MM.1S (cell line): Measurements from ENCODE around the gene C14orf132.

Source experiments
- DNase-seq: peaks from one replicate; pipeline ENCODE4 v3.0.0-alpha.2; 2015
- H2AFZ ChIP-seq: fragments of 300-600 bp; sonication (generic); 2 replicates; pipeline ENCODE4 v1.6.0; 2016; ENCODE audit warnings: antibody characterized with exemption, low read length
- H3F3A ChIP-seq: fragments of 300-600 bp; sonication (generic); 2 replicates; pipeline ENCODE4 v1.6.1; 2016; ENCODE audit warnings: mild to moderate bottlenecking, antibody characterized with exemption, low read length, moderate library complexity, mixed read lengths; ENCODE audit not compliant: insufficient read depth
- H3K27ac ChIP-seq: fragments of 300-600 bp; sonication (generic); 2 replicates; pipeline ENCODE4 v1.5.1; 2016; ENCODE audit warnings: mild to moderate bottlenecking, low read length
- H3K27me3 ChIP-seq: fragments of 300-600 bp; sonication (generic); replicated peaks from 2 replicates; pipeline ENCODE4 v1.6.0; 2016; ENCODE audit warnings: low read length; ENCODE audit not compliant: insufficient read depth
- H3K36me3 ChIP-seq: fragments of 300-600 bp; sonication (generic); replicated peaks from 2 replicates; pipeline ENCODE4 v1.6.1; 2016; ENCODE audit warnings: mild to moderate bottlenecking, low read length, mixed read lengths; ENCODE audit not compliant: insufficient read depth
- H3K4me1 ChIP-seq: fragments of 300-600 bp; sonication (generic); 2 replicates; pipeline ENCODE4 v1.6.1; 2016; ENCODE audit warnings: low read length, mixed read lengths
- H3K4me2 ChIP-seq: fragments of 300-600 bp; sonication (generic); 2 replicates; pipeline ENCODE4 v1.6.0; 2016; ENCODE audit warnings: low read depth, low read length
- H3K4me3 ChIP-seq: fragments of 300-600 bp; sonication (generic); 2 replicates; pipeline ENCODE4 v1.5.1; 2016; ENCODE audit warnings: low read length, mixed read lengths
- H3K79me2 ChIP-seq: fragments of 300-600 bp; sonication (generic); 2 replicates; pipeline ENCODE4 v1.6.1; 2016; ENCODE audit warnings: mixed run types, low read length, mixed read lengths
- H3K9ac ChIP-seq: fragments of 300-600 bp; sonication (generic); 2 replicates; pipeline ENCODE4 v1.6.1; 2016; ENCODE audit warnings: low read length, mixed read lengths
- H3K9me2 ChIP-seq: fragments of 300-600 bp; sonication (generic); replicated peaks from 2 replicates; pipeline ENCODE4 v1.6.1; 2016; ENCODE audit warnings: mild to moderate bottlenecking, low read length, mixed read lengths; ENCODE audit not compliant: insufficient read depth
- H3K9me3 ChIP-seq: fragments of 300-600 bp; sonication (generic); replicated peaks from 2 replicates; pipeline ENCODE4 v1.6.1; 2016; ENCODE audit warnings: mild to moderate bottlenecking, low read length, mixed read lengths; ENCODE audit not compliant: insufficient read depth
- H4K20me1 ChIP-seq: fragments of 300-600 bp; sonication (generic); 2 replicates; pipeline ENCODE4 v1.6.1; 2016; ENCODE audit warnings: mild to moderate bottlenecking, low read length, moderate library complexity, mixed read lengths; ENCODE audit not compliant: insufficient read depth
- EZH2 ChIP-seq: fragments of 300-600 bp; sonication (generic); optimal IDR thresholded peaks from 2 replicates; pipeline ENCODE3; 2017; ENCODE audit warnings: low read depth, mild to moderate bottlenecking, antibody characterized with exemption, low read length, mixed read lengths
- EZH2phosphoT487 ChIP-seq: fragments of 300-600 bp; sonication (generic); IDR thresholded peaks from 2 replicates; pipeline ENCODE4 v1.6.1; 2018; ENCODE audit warnings: antibody characterized with exemption, low read length
- TF ChIP-seq, protein P1 (sequence below): fragments of 300-600 bp; sonication (generic); IDR thresholded peaks from 2 replicates; pipeline ENCODE4 v1.5.1; 2016; ENCODE audit warnings: antibody characterized with exemption, low read length, mixed read lengths

The C14orf132 gene

DNA sequence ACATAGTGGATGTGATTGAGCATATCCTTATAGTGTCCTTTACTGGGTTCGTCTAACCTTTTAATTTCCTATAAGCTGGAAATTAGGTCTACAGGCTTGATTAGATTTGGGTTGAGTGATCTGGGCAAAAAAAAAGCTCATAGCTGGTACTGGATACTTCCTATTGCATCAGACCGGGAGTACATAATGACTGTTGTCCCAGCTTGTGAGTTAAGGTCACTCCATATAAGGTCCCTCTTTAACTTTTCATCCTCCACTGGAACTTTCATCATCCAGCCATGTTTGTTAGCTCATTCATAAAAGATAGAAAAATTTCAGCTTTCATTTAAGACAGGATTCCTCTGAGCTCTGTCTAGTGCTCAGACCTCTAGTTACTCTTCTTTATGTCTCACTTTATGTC lies 80.8 kb downstream of the C14orf132 start:
- Histone ChIP-seq H3F3A (no peaks in the 10 kb centered on the region), H3K27me3 (no peaks in the 10 kb centered on the region), H3K79me2 (no peaks in the 10 kb centered on the region), H3K9me3 (no peaks in the 10 kb centered on the region), H3K4me1 (no peaks in the 10 kb centered on the region), H3K9me2 (no peaks in the 10 kb centered on the region), H3K36me3 (no peaks in the 10 kb centered on the region), H3K4me2 (no peak overlapping the region), H4K20me1 (no peaks in the 10 kb centered on the region), H3K27ac (no peak overlapping the region), H2AFZ (no peak overlapping the region), H3K9ac (no peak overlapping the region), H3K4me3 (no peak overlapping the region)
- TF ChIP-seq EZH2 (no peak), EZH2phosphoT487 (no peak)
- TF ChIP-seq, protein P1, sequence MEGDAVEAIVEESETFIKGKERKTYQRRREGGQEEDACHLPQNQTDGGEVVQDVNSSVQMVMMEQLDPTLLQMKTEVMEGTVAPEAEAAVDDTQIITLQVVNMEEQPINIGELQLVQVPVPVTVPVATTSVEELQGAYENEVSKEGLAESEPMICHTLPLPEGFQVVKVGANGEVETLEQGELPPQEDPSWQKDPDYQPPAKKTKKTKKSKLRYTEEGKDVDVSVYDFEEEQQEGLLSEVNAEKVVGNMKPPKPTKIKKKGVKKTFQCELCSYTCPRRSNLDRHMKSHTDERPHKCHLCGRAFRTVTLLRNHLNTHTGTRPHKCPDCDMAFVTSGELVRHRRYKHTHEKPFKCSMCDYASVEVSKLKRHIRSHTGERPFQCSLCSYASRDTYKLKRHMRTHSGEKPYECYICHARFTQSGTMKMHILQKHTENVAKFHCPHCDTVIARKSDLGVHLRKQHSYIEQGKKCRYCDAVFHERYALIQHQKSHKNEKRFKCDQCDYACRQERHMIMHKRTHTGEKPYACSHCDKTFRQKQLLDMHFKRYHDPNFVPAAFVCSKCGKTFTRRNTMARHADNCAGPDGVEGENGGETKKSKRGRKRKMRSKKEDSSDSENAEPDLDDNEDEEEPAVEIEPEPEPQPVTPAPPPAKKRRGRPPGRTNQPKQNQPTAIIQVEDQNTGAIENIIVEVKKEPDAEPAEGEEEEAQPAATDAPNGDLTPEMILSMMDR: no peak
- no peak for DNase-seq

DNA sequence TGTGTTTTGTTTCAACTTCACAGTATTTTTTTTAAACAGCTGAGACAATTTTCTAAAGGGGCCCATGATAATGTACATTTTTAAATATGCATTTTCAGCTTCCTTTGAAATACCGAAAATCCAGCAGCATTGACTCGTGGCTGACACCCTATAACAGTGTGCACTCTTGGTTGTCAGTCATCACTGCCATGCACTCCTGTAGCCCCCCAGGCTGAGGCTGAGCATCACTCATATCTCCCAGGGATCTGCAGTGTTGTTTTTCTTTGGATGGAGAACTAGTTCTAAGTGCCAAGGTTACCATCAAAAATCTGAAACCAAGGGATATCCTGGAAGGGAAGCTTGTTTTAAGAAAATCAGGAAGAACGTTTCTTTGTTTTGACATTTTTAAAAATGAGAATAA lies 81.2 kb downstream of the C14orf132 start:
- no peak overlapping the region for H3K27ac ChIP-seq
- no peak overlapping the region for H2AFZ ChIP-seq
- H3K9ac ChIP-seq: no peak overlapping the region
- H3K27me3 ChIP-seq: no peaks in the 10 kb centered on the region
- no peak overlapping the region for H3K4me2 ChIP-seq
- no peaks in the 10 kb centered on the region for H3K36me3 ChIP-seq
- no peaks in the 10 kb centered on the region for H4K20me1 ChIP-seq
- TF ChIP-seq EZH2 (no peak), EZH2phosphoT487 (no peak)
- TF ChIP-seq, protein P1: no peak
- H3K4me3 ChIP-seq: no peak overlapping the region
- no peaks in the 10 kb centered on the region for H3K9me3 ChIP-seq
- H3K9me2 ChIP-seq: no peaks in the 10 kb centered on the region
- no peaks in the 10 kb centered on the region for H3F3A ChIP-seq
- no peaks in the 10 kb centered on the region for H3K79me2 ChIP-seq
- DNase-seq: no peak
- no peaks in the 10 kb centered on the region for H3K4me1 ChIP-seq

DNA sequence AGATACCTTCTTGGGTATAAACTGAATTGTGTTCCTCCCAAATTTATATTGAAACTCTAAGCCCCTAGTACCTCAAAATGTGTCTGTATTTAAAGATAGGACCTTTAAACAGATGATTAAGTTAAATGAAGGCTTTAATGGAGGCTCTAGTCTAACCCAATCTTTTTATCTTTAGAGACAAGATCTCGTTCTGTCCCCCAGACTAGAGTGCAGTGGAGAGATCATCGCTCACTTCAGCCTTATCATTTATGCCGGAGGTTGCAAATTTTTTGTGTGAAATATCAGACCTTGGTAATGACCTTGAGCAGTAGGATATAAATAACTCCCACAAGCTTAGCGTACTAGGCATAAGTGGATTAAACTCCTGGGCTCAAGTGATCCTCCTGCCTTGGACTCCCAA lies 81.8 kb downstream of the C14orf132 start:
- Histone ChIP-seq H3K4me2 (no peak overlapping the region), H3K36me3 (no peaks in the 10 kb centered on the region), H3K4me1 (no peaks in the 10 kb centered on the region), H3K4me3 (no peak overlapping the region), H2AFZ (no peak overlapping the region), H3K9me2 (no peaks in the 10 kb centered on the region), H3K27ac (no peak overlapping the region), H3K9me3 (no peaks in the 10 kb centered on the region), H3F3A (no peaks in the 10 kb centered on the region), H3K27me3 (no peaks in the 10 kb centered on the region), H3K9ac (no peak overlapping the region), H4K20me1 (no peaks in the 10 kb centered on the region), H3K79me2 (no peaks in the 10 kb centered on the region)
- TF ChIP-seq EZH2phosphoT487 (no peak), EZH2 (no peak)
- TF ChIP-seq, protein P1: no peak
- DNase-seq: no peak
